IMR-90 (cell line): ENCODE data around the gene PSMA7. TPM values are rescaled to one million over a fixed set of nuclear protein-coding genes. Genes with fewer than 3 reads are reported as not detected.
A peak's percentile ranks its signal among the peaks of the same experiment; 100 is the strongest.

Experiments used
- ATAC-seq: fragments of 200-7000 bp; cut with Tn5 transposase; 2 replicates; pipeline ENCODE4 v1.9.1; 2020; ENCODE audit warnings: low read depth, mild to moderate bottlenecking, moderate library complexity
- BruUV-seq: library from RNA; stranded (reverse); fragments of 400-500 nt; replicated peaks from 2 replicates; lab custom pipeline; 2021; lab: Mats Ljungman, UMichigan
- CTCF ChIA-PET: fragments of 300-600 bp; formaldehyde crosslinking; extraction: SDS; loops from one replicate; lab custom pipeline; 2021; ENCODE audit warnings: antibody characterized with exemption; lab: Yijun Ruan, JAX
- POLR2A ChIA-PET: fragments of 300-600 bp; sonication (Branson Sonifier 250); formaldehyde crosslinking; loops from one replicate; lab custom pipeline; 2022; ENCODE audit warnings: antibody characterized with exemption; ENCODE audit not compliant: unreplicated experiment; lab: Charles Lee
- DNase-seq: peaks from one replicate; pipeline ENCODE4 v3.0.0; 2013
- H2AFZ ChIP-seq: replicated peaks from 2 replicates; pipeline ENCODE3; 2013; ENCODE audit warnings: low read length, mild to moderate bottlenecking; ENCODE audit not compliant: poor library complexity
- H2AK5ac ChIP-seq: 2 replicates; pipeline ENCODE4 v1.6.1; 2013; ENCODE audit warnings: low read depth, low read length, inconsistent platforms
- H2AK9ac ChIP-seq: replicated peaks from 2 replicates; pipeline ENCODE3; 2013; ENCODE audit warnings: mild to moderate bottlenecking, low read depth, low read length, moderate library complexity; ENCODE audit not compliant: poor library complexity
- H2BK120ac ChIP-seq: 2 replicates; pipeline ENCODE4 v1.6.1; 2013; ENCODE audit warnings: low read depth, low read length, inconsistent platforms
- H2BK15ac ChIP-seq: 3 replicates; pipeline ENCODE4 v1.6.1; 2013; ENCODE audit warnings: low read depth, low read length, inconsistent platforms
- H2BK20ac ChIP-seq: 2 replicates; pipeline ENCODE4 v1.6.1; 2013; ENCODE audit warnings: low read depth, mild to moderate bottlenecking, inconsistent platforms, low read length, moderate library complexity
- H2BK5ac ChIP-seq: 2 replicates; pipeline ENCODE4 v1.6.1; 2013; ENCODE audit warnings: mild to moderate bottlenecking, low read depth, low read length, inconsistent platforms; ENCODE audit not compliant: poor library complexity, severe bottlenecking
- H3K14ac ChIP-seq: replicated peaks from 2 replicates; pipeline ENCODE4 v1.6.1; 2013; ENCODE audit warnings: low read depth, low read length, inconsistent platforms
- H3K18ac ChIP-seq: 2 replicates; pipeline ENCODE4 v1.6.1; 2013; ENCODE audit warnings: low read depth, low read length, control low read depth
- H3K23ac ChIP-seq: 2 replicates; pipeline ENCODE4 v1.6.1; 2013; ENCODE audit warnings: low read depth, low read length, inconsistent platforms
- H3K27ac ChIP-seq: 2 replicates; pipeline ENCODE4 v1.5.1; 2013; ENCODE audit warnings: mild to moderate bottlenecking, control low read depth, low read length; ENCODE audit not compliant: insufficient read depth
- H3K27me3 ChIP-seq: 2 replicates; pipeline ENCODE4 v1.6.1; 2013; ENCODE audit warnings: low read length; ENCODE audit not compliant: control insufficient read depth, insufficient read depth
- H3K36me3 ChIP-seq: 2 replicates; pipeline ENCODE4 v1.6.1; 2013; ENCODE audit warnings: low read length, mixed read lengths; ENCODE audit not compliant: control insufficient read depth, insufficient read depth
- H3K4ac ChIP-seq: 2 replicates; pipeline ENCODE4 v1.6.1; 2013; ENCODE audit warnings: low read depth, low read length, inconsistent platforms
- H3K4me1 ChIP-seq: 2 replicates; pipeline ENCODE4 v1.6.1; 2013; ENCODE audit warnings: low read length, mixed read lengths; ENCODE audit not compliant: control insufficient read depth, insufficient read depth
- H3K4me2 ChIP-seq: 2 replicates; pipeline ENCODE4 v1.6.1; 2013; ENCODE audit warnings: low read depth, mild to moderate bottlenecking, control low read depth, low read length, moderate library complexity
- H3K4me3 ChIP-seq: 2 replicates; pipeline ENCODE4 v1.5.1; 2013; ENCODE audit warnings: low read depth, mild to moderate bottlenecking, control low read depth, low read length, moderate library complexity; ENCODE audit not compliant: insufficient read depth
- H3K56ac ChIP-seq: 2 replicates; pipeline ENCODE4 v1.6.1; 2013; ENCODE audit warnings: low read length, inconsistent platforms; ENCODE audit not compliant: insufficient read depth; ENCODE audit errors: extremely low read depth
- H3K79me1 ChIP-seq, 2 experiments: 2 replicates each; pipeline ENCODE4 v1.6.1; 2013; ENCODE audit warnings: low read length in 2 of 2, inconsistent platforms in 1 of 2, low read depth in 1 of 2
- H3K9ac ChIP-seq: 2 replicates; pipeline ENCODE4 v1.6.1; 2013; ENCODE audit warnings: low read depth, low read length, control low read depth
- H3K9me1 ChIP-seq: 2 replicates; pipeline ENCODE4 v1.6.1; 2013; ENCODE audit warnings: low read length, inconsistent platforms; ENCODE audit not compliant: insufficient read depth
- H3K9me3 ChIP-seq: 2 replicates; pipeline ENCODE4 v1.6.1; 2013; ENCODE audit warnings: low read length; ENCODE audit not compliant: control insufficient read depth, insufficient read depth
- H4K20me1 ChIP-seq: 2 replicates; pipeline ENCODE4 v1.6.1; 2013; ENCODE audit warnings: low read length, inconsistent platforms; ENCODE audit not compliant: insufficient read depth
- H4K5ac ChIP-seq: 2 replicates; pipeline ENCODE4 v1.6.1; 2013; ENCODE audit warnings: mild to moderate bottlenecking, low read depth, low read length, control low read depth
- H4K8ac ChIP-seq, 2 experiments: 2 replicates each; pipeline ENCODE4 v1.6.1; 2013; ENCODE audit warnings: low read depth in 2 of 2, low read length in 2 of 2, control low read depth in 1 of 2, inconsistent platforms in 1 of 2
- H4K91ac ChIP-seq: 2 replicates; pipeline ENCODE4 v1.6.1; 2013; ENCODE audit warnings: low read depth, low read length, inconsistent platforms; ENCODE audit not compliant: insufficient read depth
- CEBPB ChIP-seq: IDR thresholded peaks from 2 replicates; pipeline ENCODE4 v1.6.1; 2012; ENCODE audit warnings: low read depth, low read length, improper control_type of control experiment
- FOS ChIP-seq: fragments of 150-350 bp; IDR thresholded peaks from 2 replicates; pipeline ENCODE4 v1.6.1; 2016; ENCODE audit warnings: low read depth, low read length
- WGBS, 2 experiments: methylation state at CpG; one replicate each; pipeline versions ENCODE4 v1.1.5 to v1.1.7; 2013; ENCODE audit warnings: missing lambda C conversion rate in 2 of 2; ENCODE audit not compliant: insufficient read length in 1 of 2; ENCODE audit errors: extremely low coverage in 2 of 2; 5-methylcytosine and 5-hydroxymethylcytosine counted together
- dilution Hi-C: fragments of 300-500 bp; cut with HindIII; formaldehyde crosslinking; loops from one replicate; pipeline ENCODE4 v1.14.3; 2018; ENCODE audit warnings: low sequenced_read_pairs; ENCODE audit not compliant: unreplicated experiment
- in situ Hi-C: fragments of 300-500 bp; cut with MboI; formaldehyde crosslinking; loops from 3 replicates; pipeline ENCODE4 v1.14.3; 2019; ENCODE audit warnings: low sequenced_read_pairs, inconsistent platforms, mixed read lengths
- intact Hi-C: fragments of 100-400 bp; cut with micrococcal nuclease; formaldehyde crosslinking; loops from 2 replicates; pipeline ENCODE4 v1.10.0; 2022
- polyA plus RNA-seq, 3 experiments: library from polyadenylated mRNA; depleted of rRNA; stranded (reverse); fragments of >200 nt; gene quantifications; 2 replicates each; pipeline ENCODE4 v1.2.3, GENCODE V29; 2012; ENCODE audit warnings: low replicate concordance in 1 of 3
- total RNA-seq: library from RNA; depleted of rRNA; stranded (reverse); fragments of >200 nt; gene quantifications from 2 replicates; pipeline ENCODE4 v1.2.3, GENCODE V29; 2012

PSMA7 gene
- total and polyA plus RNA-seq, 2 of the 4 experiments (the other 2 are of a cell fraction) = 417 to 458 TPM

GRCh38 chr20:62159839-62160238, 16.6 kb upstream of the PSMA7 start:
- Histone ChIP-seq H4K8ac (no peak overlapping the region), H3K79me1 (peaks cover 9 to 57% of the 10 kb centered on the region in 2 experiments), H2BK120ac (no peak overlapping the region), H4K5ac (no peak overlapping the region), H2BK20ac (no peak overlapping the region), H4K91ac (no peak overlapping the region), H3K4me3 (no peak overlapping the region), H2AFZ (peak overlapping the region; percentile 33), H3K27ac (no peak overlapping the region), H2BK5ac (no peak overlapping the region), H3K36me3 (peaks cover 37% of the 10 kb centered on the region), H3K27me3 (no peaks in the 10 kb centered on the region), H3K9me3 (no peaks in the 10 kb centered on the region), H3K23ac (peak overlapping the region; percentile 38; the same call in 1 of the 2 replicates), H3K18ac (no peak overlapping the region), H2BK15ac (no peak overlapping the region), H3K4me2 (no peak overlapping the region), H3K4ac (no peak overlapping the region), H3K9ac (no peak overlapping the region), H2AK5ac (no peak overlapping the region), H3K4me1 (peaks cover 7% of the 10 kb centered on the region), H3K9me1 (peaks cover 16% of the 10 kb centered on the region; the same call in 1 of the 2 replicates), H2AK9ac (peak overlapping the region; percentile 88), H4K20me1 (peaks cover 53% of the 10 kb centered on the region), H3K56ac (no peak overlapping the region), H3K14ac (no peak overlapping the region)
- in situ Hi-C loops = no loop called here
- WGBS, 2 experiments = 88% methylated on average over 5 of the region's 14 CpGs; no CpG with 5 or more reads in 1 of the 2 experiments
- DNase-seq = peak; percentile 49
- no peak for ATAC-seq
- POLR2A ChIA-PET = no interaction called here
- no TSS peak for BruUV-seq
- dilution Hi-C loops = no loop called here
- TF ChIP-seq CEBPB (no peak), FOS (peak; percentile 39; the same call in 1 of the 2 replicates)
- CTCF ChIA-PET = no interaction called here
- intact Hi-C loops = no loop called here
